Breast epithelium (tissue), 4 donors: Measurements from ENCODE around the gene IRF2BP2. TPM values are rescaled to one million over a fixed set of nuclear protein-coding genes. Genes with fewer than 3 reads are reported as not detected.

Experiments used
- DNase-seq, 2 donors: peaks; one replicate each; pipeline ENCODE4 v3.0.0-alpha.2; 2019; ENCODE audit warnings: low spot score in 2 of 2
- H3K27ac ChIP-seq, 2 donors: fragments of 200-600 bp; sonication (generic) in 1 of 2; one replicate each; pipeline ENCODE4 v1.5.1; 2016 to 2019; ENCODE audit warnings: mild to moderate bottlenecking in 1 of 2
- H3K27me3 ChIP-seq, 2 donors: fragments of 200-600 bp; sonication (generic) in 1 of 2; one replicate each; pipeline versions ENCODE4 v1.5.1 to v1.6.0; 2017 to 2019; ENCODE audit warnings: control low read depth in 1 of 2, mild to moderate bottlenecking in 1 of 2
- H3K36me3 ChIP-seq: fragments of 200-600 bp; one replicate; pipeline ENCODE4 v1.5.1; 2019
- H3K4me1 ChIP-seq, 2 donors: fragments of 200-600 bp; sonication (generic); one replicate each; pipeline ENCODE4 v1.5.1; 2016 to 2019; ENCODE audit warnings: control low read depth in 1 of 2
- H3K4me3 ChIP-seq, 3 donors: fragments of 200-600 bp; sonication (generic); 1 replicate in 2 of 3; 2 replicates in 1 of 3; pipeline ENCODE4 v1.5.1; 2016 to 2019; ENCODE audit warnings: mild to moderate bottlenecking in 3 of 3, moderate library complexity in 2 of 3
- H3K9me3 ChIP-seq, 2 donors: fragments of 200-600 bp; sonication (generic) in 1 of 2; one replicate each; pipeline ENCODE4 v1.5.1; 2016 to 2019; ENCODE audit warnings: control low read depth in 1 of 2
- POLR2A ChIP-seq: fragments of 450-650 bp; IDR thresholded peaks from one replicate; pipeline ENCODE4 v1.6.1; 2016; ENCODE audit warnings: antibody characterized with exemption, mild to moderate bottlenecking, moderate library complexity
- POLR2AphosphoS5 ChIP-seq, 3 donors: sonication (generic); formaldehyde crosslinking; IDR thresholded peaks; one replicate each; pipeline ENCODE4 v1.6.1; 2017; ENCODE audit warnings: antibody characterized with exemption in 3 of 3
- intact Hi-C: fragments of 100-400 bp; cut with DNase I; formaldehyde crosslinking; loops from one replicate; pipeline ENCODE4 v1.15.1; 2023; ENCODE audit warnings: low total_unique reads
- total RNA-seq, 3 donors: library from RNA; depleted of rRNA; stranded (reverse); fragments of >200 nt; gene quantifications; one replicate each; pipeline ENCODE4 v1.1.0, GENCODE V29; 2016
- TF ChIP-seq, protein P1 (sequence below), 3 donors: fragments of 450-650 bp; IDR thresholded peaks; one replicate each; pipeline ENCODE4 v1.5.1; 2016 to 2017; ENCODE audit warnings: antibody characterized with exemption in 3 of 3, mild to moderate bottlenecking in 3 of 3, moderate library complexity in 3 of 3

Gene IRF2BP2
- total RNA-seq, 3 donors from 2014 or later = 60.3 to 108 (median 84.9) TPM

GRCh38 chr1:234613128-234613875 lies 3.3 kb upstream of the IRF2BP2 start:
- TF ChIP-seq POLR2A (no peak), POLR2AphosphoS5 (IDR thresholded peaks at IDR 0.05) (peak in 2 of 3 donors; percentile 16 to 29)
- H3K4me1 ChIP-seq = peaks cover 5 to 29% of the 10 kb centered on the region in 2 donors
- H3K27me3 ChIP-seq = no peaks in the 10 kb centered on the region
- intact Hi-C loops = no loop called here
- peak overlapping the region; percentile 98 to 100 for H3K27ac ChIP-seq
- H3K4me3 ChIP-seq = peak overlapping the region; percentile 5 to 90 (median 32)
- DNase-seq = no peak
- H3K9me3 ChIP-seq = no peaks in the 10 kb centered on the region
- no peaks in the 10 kb centered on the region for H3K36me3 ChIP-seq

DNA sequence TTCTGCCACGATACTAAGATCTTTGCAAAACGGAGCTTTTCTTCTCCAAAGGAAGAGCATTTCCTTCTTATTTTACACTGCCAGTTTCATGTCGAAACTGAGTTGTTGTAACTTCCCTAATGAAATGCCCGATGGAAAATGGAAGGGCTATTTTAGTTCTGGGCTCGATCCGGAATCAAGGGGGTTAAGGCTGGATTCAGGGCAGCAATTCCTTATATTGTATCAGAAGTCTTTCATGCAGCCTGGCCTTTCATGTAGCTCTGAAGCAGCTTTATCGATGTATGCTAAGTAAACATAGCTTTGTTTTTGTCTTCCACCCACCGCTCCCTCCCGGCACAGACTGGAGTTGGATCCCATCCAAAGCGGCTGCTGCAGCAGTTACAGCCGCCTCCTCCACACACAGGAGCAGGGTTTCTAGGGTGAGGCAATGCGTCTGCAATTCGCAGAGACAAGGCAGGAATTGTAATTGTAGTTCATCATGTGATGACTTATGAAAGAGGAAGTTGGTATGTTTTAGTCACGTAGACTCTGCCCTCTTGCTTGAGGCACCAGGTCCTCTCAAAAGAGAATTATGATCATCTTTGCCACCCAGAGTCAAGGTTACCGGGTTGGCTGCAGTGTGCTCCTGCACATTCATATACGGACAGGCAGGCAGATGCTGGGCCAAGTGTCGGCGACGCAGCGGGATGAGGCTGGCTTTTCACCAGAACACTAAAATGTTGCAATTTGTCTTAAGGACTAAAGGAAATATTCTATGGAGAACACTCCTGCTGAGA lies 2.6 kb upstream of the IRF2BP2 start:
- Histone ChIP-seq H3K4me1 (peaks cover 5 to 29% of the 10 kb centered on the region in 2 donors), H3K9me3 (no peaks in the 10 kb centered on the region), H3K27me3 (no peaks in the 10 kb centered on the region), H3K36me3 (peaks cover under 1% of the 10 kb centered on the region), H3K4me3 (peak overlapping the region; percentile 5 to 90 (median 32)), H3K27ac (peak overlapping the region; percentile 98 to 100)
- peak; percentile 96 to 98 (median 96) for TF ChIP-seq POLR2AphosphoS5 (IDR thresholded peaks at IDR 0.05)
- TF ChIP-seq, protein P1, sequence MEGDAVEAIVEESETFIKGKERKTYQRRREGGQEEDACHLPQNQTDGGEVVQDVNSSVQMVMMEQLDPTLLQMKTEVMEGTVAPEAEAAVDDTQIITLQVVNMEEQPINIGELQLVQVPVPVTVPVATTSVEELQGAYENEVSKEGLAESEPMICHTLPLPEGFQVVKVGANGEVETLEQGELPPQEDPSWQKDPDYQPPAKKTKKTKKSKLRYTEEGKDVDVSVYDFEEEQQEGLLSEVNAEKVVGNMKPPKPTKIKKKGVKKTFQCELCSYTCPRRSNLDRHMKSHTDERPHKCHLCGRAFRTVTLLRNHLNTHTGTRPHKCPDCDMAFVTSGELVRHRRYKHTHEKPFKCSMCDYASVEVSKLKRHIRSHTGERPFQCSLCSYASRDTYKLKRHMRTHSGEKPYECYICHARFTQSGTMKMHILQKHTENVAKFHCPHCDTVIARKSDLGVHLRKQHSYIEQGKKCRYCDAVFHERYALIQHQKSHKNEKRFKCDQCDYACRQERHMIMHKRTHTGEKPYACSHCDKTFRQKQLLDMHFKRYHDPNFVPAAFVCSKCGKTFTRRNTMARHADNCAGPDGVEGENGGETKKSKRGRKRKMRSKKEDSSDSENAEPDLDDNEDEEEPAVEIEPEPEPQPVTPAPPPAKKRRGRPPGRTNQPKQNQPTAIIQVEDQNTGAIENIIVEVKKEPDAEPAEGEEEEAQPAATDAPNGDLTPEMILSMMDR (IDR thresholded peaks at IDR 0.05) = peak in 2 of 3 donors; percentile 8 to 42
- no peak for TF ChIP-seq POLR2A
- DNase-seq = peak; percentile 91 to 94
- intact Hi-C loops = no loop called here

- peak overlapping the region in 2 of 3 donors; percentile 32 to 90 for H3K4me3 ChIP-seq
- intact Hi-C loops = no loop called here
- DNase-seq = peak in 1 of 2 donors; percentile 65
Measured at GRCh38 chr1:234611847-234612351, 1.9 kb upstream of the IRF2BP2 start.

DNA sequence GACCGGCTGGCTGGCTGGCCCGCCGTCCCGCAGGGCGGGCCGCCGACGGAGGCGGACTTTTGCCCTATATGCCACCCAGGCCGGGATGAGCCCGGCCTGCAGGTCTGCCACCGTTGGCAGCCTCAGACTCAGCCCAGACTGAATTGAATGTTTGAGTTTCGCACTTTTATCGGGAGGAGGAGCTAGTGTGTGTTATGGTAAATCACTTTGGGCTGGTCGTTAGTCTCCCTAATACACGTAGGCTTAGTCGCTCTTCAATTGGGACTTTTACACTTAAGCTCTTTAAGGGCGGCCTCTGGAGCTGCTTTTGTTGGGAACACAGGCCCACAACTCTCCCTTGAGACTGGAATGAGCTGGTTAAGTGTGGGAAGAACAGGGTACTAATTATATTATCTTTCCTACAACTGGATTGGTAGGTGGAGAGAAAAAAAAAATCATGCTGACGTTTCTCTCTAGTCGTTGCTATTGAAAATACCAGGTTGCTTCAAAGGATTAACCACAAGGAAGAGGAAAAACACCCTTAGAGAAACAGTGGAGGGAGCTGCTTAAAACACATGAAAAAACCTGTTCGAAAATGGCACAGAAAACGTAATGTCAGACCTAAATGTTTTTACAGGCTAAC lies 1.4 kb upstream of the IRF2BP2 start:
- intact Hi-C loops = no loop called here
- peak; percentile 33 for TF ChIP-seq POLR2A
- TF ChIP-seq POLR2AphosphoS5 (IDR thresholded peaks at IDR 0.05) = peak in 2 of 3 donors; percentile 32 to 69
- TF ChIP-seq, protein P1 (IDR thresholded peaks at IDR 0.05) = no peak
- peak in 1 of 2 donors; percentile 66 for DNase-seq
- Histone ChIP-seq H3K27me3 (no peaks in the 10 kb centered on the region), H3K36me3 (peaks cover 5% of the 10 kb centered on the region), H3K4me1 (peaks cover 5 to 22% of the 10 kb centered on the region in 2 donors), H3K4me3 (peak overlapping the region; percentile 55 to 90 (median 77)), H3K27ac (peak overlapping the region; percentile 98 to 100), H3K9me3 (no peaks in the 10 kb centered on the region)

More at GRCh38 chr1:234611847-234612351, 1.9 kb upstream of the IRF2BP2 start:
- Histone ChIP-seq H3K27ac (peak overlapping the region; percentile 98 to 100), H3K36me3 (peaks cover 5% of the 10 kb centered on the region), H3K27me3 (no peaks in the 10 kb centered on the region), H3K4me1 (peaks cover 5 to 26% of the 10 kb centered on the region in 2 donors), H3K9me3 (no peaks in the 10 kb centered on the region)
- TF ChIP-seq POLR2A (no peak), POLR2AphosphoS5 (IDR thresholded peaks at IDR 0.05) (peak in 1 of 3 donors; percentile 62)
- TF ChIP-seq, protein P1 (IDR thresholded peaks at IDR 0.05) = peak in 1 of 3 donors; percentile 7

- Histone ChIP-seq H3K9me3 (no peaks in the 10 kb centered on the region), H3K36me3 (peaks cover 5% of the 10 kb centered on the region), H3K4me3 (peak overlapping the region; percentile 55 to 90 (median 77)), H3K4me1 (peaks cover 5 to 22% of the 10 kb centered on the region in 2 donors), H3K27ac (peak overlapping the region; percentile 98 to 100), H3K27me3 (no peaks in the 10 kb centered on the region)
- intact Hi-C loops = no loop called here
- peak; percentile 96 for DNase-seq
- TF ChIP-seq, protein P1 (IDR thresholded peaks at IDR 0.05) = peak in 1 of 3 donors; percentile 52
- TF ChIP-seq POLR2AphosphoS5 (IDR thresholded peaks at IDR 0.05) = peak; percentile 94 to 95 (median 95)
- TF ChIP-seq POLR2A = peak; percentile 42
Measured at GRCh38 chr1:234610666-234611224, 767 bp upstream of the IRF2BP2 start.
